T-helper 1 cell treated with Interleukin-12 subunit alpha and Interleukin-12 subunit beta and Interleukin-4 antibody, amounts not matched to agents 30 ng/mL and 1 ng/mL, for 36 hours (primary cell): ENCODE measurements around the gene AFAP1L2. TPM values are rescaled to one million over a fixed set of nuclear protein-coding genes. Genes with fewer than 3 reads are reported as not detected.

Experiments
- intact Hi-C: fragments of 100-400 bp; cut with micrococcal nuclease; formaldehyde crosslinking; loops from one replicate; pipeline ENCODE4 v1.15.1; 2024
- total RNA-seq: library from RNA; stranded (reverse); gene quantifications from 2 replicates; pipeline ENCODE4 v1.2.3, GENCODE V29; 2022

Gene AFAP1L2
- total RNA-seq, 1 donor from 2014 or later, result 3.4 TPM

- intact Hi-C loops, result no loop called here
These were observed 8.8 kb upstream of the AFAP1L2 start for GRCh38 chr10:114412907-114413797.

GRCh38 chr10:114408968-114409444 is 4.7 kb upstream of the AFAP1L2 start:
- intact Hi-C loops, result loop anchor here (10.0 kb wide), 1 partner anchor 104 kb away; no protein-coding TSS in a partner anchor

DNA sequence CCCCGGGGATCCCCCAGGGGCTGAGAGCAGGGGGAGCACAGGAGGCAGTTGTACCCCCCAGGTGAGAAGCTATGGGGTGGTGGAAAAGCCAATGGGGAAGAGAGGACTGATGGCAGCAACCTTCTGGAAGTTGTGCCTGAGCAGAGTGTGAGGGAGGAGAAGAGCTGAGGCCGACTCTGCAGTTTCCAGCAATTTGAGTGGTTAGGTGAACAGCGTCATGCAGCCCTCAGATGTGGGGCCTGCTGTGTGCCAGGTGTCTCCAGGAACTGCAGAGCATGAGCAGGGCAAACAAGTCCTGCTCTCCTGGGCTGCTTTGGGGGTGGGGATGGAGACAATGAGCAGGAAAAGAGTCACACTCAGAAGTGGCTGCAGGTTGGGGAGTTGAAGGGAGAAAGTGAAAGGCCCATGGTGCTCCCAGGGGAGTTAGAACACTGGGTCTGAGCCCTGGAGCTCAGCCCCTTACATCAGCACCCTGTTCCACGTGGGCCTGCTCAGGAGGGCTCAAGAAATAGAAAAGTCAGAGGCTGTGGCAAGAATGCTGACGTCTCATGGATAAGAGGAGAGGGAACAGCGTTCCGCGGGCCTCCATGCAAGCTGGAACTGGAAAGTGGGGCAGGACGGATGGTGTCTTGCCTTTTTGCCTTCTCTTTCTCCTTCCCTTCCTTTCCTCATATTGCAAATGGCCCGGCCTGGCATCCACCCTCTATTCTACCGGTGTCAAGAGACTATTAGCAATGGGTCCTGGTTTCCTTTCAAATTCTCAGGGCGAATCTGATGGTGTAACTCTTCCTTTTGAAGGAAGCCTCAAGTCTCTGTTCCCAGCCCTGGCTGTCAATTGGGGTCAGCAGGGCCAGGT is 4.0 kb upstream of the AFAP1L2 start:
- intact Hi-C loops, result loop anchor here (10.0 kb wide), 1 partner anchor 104 kb away; no protein-coding TSS in a partner anchor

DNA sequence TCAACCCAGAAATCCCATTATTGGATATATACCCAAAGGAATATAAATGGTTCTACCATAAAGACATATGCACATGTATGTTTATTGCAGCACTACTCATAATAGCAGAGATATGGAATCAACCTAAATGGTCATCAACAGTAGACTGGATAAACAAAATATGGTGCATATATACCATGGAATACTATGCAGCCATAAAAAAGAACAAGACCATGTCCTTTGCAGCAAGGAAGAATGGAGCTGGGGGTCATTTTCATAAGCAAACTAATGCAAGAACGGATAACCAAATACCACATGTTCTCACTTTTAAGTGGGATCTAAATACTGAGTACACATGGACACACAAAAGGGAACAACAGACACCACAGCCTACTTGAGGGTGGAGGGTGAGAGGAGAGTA is 2.2 kb upstream of the AFAP1L2 start:
- intact Hi-C loops, result loop anchor here (10.0 kb wide), 1 partner anchor 102 kb away; no protein-coding TSS in a partner anchor

DNA sequence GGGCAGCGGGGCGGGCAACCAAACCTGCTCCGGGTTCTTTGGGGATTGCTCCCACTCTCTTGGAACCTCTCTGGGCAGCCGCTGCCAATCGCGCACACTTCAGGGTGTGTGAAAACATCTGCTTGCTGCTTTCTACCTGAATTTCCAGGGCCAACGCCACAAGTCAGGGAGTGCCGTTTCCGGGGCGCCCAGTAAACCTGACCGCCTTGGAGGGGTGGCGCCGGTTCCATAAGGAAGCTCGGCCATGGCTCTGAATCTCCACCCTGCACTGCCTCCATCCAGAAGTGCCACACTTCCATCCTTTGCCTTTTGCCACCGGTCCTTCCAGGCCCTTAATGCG is 679 bp upstream of the AFAP1L2 start:
- intact Hi-C loops, result loop anchor here (10.0 kb wide), 1 partner anchor 100 kb away; no protein-coding TSS in a partner anchor

GRCh38 chr10:114403541-114404161 is 651 bp downstream of the AFAP1L2 start:
- intact Hi-C loops, result loop anchor here (10.0 kb wide), 1 partner anchor 99 kb away; no protein-coding TSS in a partner anchor

- intact Hi-C loops, result loop anchor here (10.0 kb wide), 1 partner anchor 98 kb away; no protein-coding TSS in a partner anchor
These were observed 1.3 kb downstream of the AFAP1L2 start for GRCh38 chr10:114402871-114403540.

DNA sequence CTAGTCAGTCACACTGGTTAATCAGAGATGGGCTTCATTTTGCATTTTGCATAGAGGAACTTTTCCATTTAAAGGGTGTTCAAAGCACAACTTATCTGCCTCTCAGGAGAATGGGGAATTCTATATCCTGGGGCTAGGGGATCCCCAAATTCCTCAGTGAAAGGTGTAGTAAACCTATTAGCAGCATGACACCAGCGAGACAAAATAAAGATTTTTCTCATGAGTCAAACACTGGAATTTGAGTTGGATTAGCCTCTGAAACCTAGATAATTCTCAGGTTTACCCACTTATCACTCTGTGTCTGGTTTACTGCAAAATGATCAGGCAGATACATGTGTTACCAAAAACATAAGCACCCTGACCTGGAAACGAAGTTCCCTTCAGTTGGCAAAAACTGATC is 2.1 kb downstream of the AFAP1L2 start:
- intact Hi-C loops, result loop anchor here (10.0 kb wide), 1 partner anchor 97 kb away; no protein-coding TSS in a partner anchor

- intact Hi-C loops, result loop anchor here (10.0 kb wide), 1 partner anchor 96 kb away; no protein-coding TSS in a partner anchor
These were observed 3.0 kb downstream of the AFAP1L2 start for GRCh38 chr10:114401195-114401791.

- intact Hi-C loops, result loop anchor here (10.0 kb wide), 1 partner anchor 95 kb away; no protein-coding TSS in a partner anchor
These were observed 4.2 kb downstream of the AFAP1L2 start for GRCh38 chr10:114400091-114400490.

DNA sequence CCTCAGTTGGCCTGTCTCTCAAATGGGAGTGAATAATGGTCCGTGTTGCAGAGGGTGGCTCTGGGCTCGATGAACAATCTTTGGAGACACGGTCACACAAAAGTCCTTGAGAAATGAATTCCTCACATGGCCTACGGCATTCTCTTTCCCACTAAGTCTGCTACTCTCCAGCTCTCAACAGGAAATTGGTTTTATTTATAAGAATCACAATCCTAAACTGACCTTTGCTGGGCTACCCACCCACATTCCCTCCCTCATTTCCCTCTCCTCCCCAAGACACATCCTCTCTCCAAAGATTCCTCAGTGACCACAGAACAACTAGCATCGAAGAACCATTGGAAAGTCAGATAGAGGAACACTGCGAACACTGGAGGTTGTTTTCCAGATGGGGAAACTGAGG is 4.7 kb downstream of the AFAP1L2 start:
- intact Hi-C loops, result no loop called here

DNA sequence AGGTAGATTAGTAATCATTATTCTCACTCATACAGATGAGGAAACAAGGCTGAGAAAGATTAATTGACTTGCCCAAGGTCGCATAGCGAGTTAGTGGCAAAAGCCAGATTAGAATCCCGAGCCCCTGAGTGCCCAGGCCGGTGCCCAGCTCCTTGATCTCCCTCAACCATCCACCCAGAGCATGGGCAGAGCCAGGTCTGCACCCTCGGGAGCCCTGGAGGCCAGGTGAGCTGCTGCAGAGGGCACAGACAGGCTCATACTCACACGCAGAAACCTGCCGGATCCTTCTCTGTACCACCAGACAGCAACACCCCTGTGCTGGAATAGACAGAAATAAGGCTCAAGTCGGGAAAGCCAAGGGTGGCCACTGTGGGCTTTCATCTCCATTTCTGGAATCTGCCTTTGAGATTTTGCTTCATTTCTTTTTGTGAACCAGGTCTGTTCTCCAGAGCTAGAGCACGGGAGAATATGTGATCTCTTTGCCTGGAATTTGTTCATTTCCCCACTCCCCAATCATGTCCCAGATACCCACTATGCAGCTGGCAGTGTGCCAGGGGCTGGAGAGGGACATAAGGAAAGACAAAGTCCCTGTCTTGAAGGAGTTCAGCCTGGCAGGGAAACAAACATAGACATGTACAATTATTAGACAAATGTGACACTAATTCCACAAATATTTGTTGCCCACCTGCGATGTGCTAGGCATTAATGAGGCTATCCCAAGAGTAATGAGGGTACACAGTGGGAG is 5.5 kb downstream of the AFAP1L2 start:
- intact Hi-C loops, result no loop called here

DNA sequence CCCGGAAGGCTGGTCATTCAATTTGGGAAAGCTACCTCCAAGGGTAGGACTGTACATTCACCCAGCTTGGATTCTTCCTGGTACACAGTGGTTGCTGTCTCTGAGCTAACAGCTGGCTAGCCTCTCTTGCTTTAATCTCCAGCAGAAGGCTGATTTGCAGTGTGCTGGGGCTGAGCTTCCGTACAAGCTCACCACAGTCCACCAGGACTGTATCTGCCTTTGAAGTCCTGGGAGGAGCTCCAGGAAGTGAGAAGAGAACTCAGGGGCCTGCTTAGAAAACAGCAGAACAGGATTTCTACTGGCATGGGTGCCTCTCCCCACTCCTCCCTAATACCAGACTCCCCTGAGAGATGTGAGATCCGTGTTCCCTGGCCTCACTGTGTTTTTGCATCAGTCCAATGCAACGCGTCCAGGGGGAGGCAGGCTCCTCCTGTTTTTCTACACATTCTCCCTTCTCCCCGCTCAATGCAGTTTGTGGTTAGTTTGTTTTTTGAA is 6.6 kb downstream of the AFAP1L2 start:
- intact Hi-C loops, result no loop called here

GRCh38 chr10:114396464-114396863 is 7.8 kb downstream of the AFAP1L2 start:
- intact Hi-C loops, result no loop called here

DNA sequence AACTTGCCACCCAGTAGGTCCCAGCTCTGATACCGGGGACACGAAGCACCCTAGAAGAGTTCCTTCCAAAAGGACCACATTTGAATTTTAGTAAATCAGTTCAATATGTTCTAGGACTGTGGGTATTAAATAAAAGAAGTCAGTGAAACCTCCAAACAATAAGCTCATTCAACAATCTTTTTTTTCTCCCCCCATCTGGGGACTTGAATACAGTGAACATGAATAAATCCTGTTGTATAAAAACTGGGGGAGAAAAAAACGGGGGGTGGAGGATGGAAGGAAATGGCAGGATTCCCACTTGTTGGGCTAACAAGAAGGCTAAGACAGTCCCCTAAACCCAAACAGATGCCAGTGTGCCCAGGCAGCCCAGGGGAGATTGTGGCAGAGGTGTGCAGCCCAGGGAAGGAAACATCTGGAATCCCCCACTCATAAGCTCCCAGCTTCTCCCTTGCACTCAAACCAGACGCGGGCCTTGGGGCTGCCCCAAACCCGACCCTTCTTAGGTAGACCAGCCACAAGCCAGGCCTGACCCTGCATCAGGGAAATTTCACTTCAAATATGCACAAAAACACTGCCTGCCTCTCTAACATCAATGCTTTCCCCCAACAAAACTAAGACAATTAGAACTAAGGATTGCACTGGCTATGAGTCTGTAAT is 8.8 kb downstream of the AFAP1L2 start:
- intact Hi-C loops, result no loop called here

DNA sequence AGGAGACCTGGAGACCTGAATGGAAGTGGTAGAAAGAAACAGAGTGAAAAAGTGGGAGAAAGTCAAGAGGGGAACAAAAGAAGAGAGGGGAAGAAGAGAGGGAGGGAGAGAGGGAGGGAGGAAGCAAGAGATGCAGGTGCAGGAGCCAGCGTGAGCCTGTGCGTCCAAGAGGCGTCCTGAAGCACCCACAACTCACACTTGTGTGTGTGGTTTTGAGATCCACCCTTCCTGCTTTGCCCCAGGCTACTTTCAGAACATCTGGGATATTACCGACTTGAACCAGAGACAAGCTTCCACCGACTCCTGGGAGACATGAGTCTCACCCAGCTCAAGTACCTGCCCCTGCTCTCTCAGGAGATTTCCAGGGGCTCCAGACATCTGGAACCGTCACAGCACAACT is 9.8 kb downstream of the AFAP1L2 start:
- intact Hi-C loops, result no loop called here

GRCh38 chr10:114393886-114394285 is 10.4 kb downstream of the AFAP1L2 start:
- intact Hi-C loops, result no loop called here

GRCh38 chr10:114393482-114393881 is 10.8 kb downstream of the AFAP1L2 start:
- intact Hi-C loops, result no loop called here
